ENCODE results near the gene SLC22A7. TPM values are rescaled to one million over a fixed set of nuclear protein-coding genes. Genes with fewer than 3 reads are reported as not detected.
"Not testable (repeated sequence)": the region's sequence is repeated elsewhere in the genome, so short reads cannot be mapped to it uniquely, and the experiment has no call there.

SLC22A7 gene
- total RNA-seq, 1 donor from 2014 or later, result 1.8 TPM

DNA sequence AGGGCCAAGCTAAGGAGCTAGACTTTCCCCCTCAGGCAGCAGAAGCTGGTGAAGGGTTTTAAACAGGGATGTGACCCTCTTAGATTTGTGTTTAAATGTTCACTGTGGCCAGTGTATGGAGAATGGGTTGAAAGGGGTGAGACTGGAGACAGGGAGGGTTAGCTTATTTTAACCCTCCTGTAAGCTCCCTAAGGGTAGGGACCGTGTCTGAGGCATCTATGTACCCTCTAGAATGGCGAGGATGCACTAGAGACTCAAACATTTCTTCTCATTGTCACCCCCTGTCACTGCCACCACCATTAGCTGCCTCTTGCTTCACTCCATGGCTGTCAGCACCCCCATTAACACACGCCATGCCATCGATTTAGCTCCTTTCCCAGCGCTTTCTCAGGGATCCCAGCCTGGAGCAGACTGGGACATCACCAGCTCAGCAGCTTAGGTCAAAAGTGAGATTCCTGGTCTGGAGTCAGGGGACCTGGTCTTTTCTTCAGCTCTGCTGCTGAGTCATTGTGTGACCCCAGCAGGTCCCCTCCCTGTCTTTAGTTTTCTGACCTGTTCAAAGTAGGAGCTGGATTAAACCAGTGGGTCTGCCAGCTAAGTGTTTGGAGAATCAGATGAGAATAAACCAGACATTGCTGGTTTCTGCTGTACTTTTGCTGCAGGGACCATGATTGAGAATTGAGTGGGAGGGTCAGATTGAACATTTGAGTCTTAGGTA lies 1.1 kb upstream of the SLC22A7 start:
- Histone ChIP-seq H3K4me3 (no peak overlapping the region), H3K27me3 (no peaks in the 10 kb centered on the region), H3K9me3 (no peaks in the 10 kb centered on the region), H3K27ac (no peak overlapping the region), H3K4me1 (no peaks in the 10 kb centered on the region), H3K36me3 (no peaks in the 10 kb centered on the region)
- TF ChIP-seq, protein P1, sequence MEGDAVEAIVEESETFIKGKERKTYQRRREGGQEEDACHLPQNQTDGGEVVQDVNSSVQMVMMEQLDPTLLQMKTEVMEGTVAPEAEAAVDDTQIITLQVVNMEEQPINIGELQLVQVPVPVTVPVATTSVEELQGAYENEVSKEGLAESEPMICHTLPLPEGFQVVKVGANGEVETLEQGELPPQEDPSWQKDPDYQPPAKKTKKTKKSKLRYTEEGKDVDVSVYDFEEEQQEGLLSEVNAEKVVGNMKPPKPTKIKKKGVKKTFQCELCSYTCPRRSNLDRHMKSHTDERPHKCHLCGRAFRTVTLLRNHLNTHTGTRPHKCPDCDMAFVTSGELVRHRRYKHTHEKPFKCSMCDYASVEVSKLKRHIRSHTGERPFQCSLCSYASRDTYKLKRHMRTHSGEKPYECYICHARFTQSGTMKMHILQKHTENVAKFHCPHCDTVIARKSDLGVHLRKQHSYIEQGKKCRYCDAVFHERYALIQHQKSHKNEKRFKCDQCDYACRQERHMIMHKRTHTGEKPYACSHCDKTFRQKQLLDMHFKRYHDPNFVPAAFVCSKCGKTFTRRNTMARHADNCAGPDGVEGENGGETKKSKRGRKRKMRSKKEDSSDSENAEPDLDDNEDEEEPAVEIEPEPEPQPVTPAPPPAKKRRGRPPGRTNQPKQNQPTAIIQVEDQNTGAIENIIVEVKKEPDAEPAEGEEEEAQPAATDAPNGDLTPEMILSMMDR (IDR thresholded peaks at IDR 0.05), result no peak
- peak in 1 of 2 donors; percentile 24 for DNase-seq (ENCODE audit: low spot score in 2 of 2)
- intact Hi-C loops (cut with DNase I), result no loop called here

DNA sequence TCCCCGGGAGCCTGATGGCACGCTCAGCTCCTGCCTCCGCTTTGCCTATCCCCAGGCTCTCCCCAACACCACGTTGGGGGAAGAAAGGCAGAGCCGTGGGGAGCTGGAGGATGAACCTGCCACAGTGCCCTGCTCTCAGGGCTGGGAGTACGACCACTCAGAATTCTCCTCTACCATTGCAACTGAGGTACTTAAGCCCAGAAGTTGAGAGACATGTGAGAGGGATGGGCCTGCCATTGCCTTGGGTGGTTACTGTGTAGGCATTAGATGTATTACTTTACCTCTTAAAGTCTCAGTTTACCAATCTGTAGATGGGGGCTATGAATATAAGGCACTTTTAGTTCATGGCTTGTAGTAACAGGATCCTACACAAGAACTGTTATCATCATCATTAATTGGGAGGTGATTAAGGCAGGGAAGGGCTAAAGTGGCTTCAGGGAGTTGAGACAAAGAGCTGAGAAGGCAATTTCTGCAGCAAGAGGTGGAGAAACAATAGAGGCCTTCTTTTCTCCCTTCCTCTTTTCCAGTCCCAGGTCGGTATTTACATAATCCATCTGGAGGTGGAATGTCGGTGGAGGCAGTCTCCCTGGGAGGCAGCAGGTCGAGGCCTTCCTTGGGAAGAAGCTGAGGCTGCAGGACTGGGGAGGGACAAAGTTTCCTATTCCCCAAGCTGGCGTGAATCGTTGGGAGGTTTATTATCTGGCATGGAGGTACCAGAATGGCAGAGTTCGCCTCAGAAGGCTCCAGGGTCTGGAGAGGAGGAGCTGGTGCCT lies 691 bp downstream of the SLC22A7 start:
- no peaks in the 10 kb centered on the region for H3K36me3 ChIP-seq
- no peak overlapping the region for H3K27ac ChIP-seq
- no peaks in the 10 kb centered on the region for H3K27me3 ChIP-seq
- no peaks in the 10 kb centered on the region for H3K4me1 ChIP-seq
- DNase-seq (ENCODE audit: low spot score in 2 of 2), result no peak
- intact Hi-C loops (cut with DNase I), result no loop called here
- H3K4me3 ChIP-seq, result no peak overlapping the region
- TF ChIP-seq, protein P1 (IDR thresholded peaks at IDR 0.05), result no peak
- H3K9me3 ChIP-seq, result no peaks in the 10 kb centered on the region

DNA sequence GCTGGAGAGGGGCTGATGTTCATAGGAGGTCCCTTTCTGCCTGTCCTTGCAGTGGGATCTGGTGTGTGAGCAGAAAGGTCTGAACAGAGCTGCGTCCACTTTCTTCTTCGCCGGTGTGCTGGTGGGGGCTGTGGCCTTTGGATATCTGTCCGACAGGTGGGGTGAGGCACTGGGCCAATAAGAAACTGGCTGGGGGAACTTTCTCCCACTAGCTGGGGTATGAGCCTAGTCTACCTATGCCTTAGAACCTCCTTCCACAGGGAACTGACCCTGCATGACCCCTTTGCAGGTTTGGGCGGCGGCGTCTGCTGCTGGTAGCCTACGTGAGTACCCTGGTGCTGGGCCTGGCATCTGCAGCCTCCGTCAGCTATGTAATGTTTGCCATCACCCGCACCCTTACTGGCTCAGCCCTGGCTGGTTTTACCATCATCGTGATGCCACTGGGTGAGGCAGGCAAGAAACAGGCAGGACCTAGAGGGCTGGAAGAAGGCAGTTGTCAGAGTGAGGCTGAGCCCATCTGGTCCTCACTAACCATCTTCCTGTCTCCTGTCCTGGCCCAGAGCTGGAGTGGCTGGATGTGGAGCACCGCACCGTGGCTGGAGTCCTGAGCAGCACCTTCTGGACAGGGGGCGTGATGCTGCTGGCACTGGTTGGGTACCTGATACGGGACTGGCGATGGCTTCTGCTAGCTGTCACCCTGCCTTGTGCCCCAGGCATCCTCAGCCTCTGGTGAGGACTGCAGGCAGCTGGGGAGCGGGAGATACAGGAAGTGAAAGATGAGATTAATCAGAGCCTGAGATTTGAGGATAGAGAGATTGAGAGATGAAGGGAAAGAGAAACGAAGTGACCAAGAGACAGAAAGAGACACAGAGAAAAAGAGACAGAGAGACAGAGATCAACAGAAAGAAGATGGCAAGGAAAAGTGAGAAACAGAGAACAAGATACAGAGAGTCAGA lies 1.6 kb downstream of the SLC22A7 start:
- DNase-seq (ENCODE audit: low spot score in 2 of 2), result peak in 1 of 2 donors; percentile 56
- intact Hi-C loops (cut with DNase I), result no loop called here

DNA sequence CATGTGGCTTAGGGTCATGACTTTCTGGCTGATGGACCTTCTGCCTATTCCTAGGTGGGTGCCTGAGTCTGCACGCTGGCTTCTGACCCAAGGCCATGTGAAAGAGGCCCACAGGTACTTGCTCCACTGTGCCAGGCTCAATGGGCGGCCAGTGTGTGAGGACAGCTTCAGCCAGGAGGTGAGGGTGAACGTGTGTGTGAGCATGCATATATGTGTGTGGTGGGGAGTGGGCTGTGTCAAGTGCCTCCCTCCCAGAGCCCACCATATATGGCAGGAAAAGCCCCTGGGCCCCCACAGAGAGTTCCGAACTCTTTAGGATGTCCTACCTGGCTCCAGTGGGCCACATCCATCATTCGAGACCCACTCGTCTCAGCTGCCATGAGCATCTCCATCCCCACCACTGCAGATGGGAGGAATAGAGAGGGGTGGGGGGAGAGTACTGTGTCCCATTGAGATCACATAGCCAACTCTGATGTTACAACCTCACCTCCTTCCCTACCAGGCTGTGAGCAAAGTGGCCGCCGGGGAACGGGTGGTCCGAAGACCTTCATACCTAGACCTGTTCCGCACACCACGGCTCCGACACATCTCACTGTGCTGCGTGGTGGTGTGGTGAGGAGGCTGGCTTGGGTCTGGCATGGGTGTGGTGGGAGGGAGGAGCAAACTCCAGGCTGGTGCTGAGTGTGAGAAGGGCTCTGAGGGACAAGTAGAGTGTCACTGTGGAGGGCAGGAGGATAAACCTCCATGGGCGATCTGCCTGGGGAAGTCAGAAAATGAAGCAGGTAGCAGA lies 3.2 kb downstream of the SLC22A7 start:
- intact Hi-C loops (cut with DNase I), result no loop called here
- Histone ChIP-seq H3K36me3 (no peaks in the 10 kb centered on the region), H3K27me3 (no peaks in the 10 kb centered on the region), H3K27ac (no peak overlapping the region), H3K4me3 (no peak overlapping the region), H3K9me3 (no peaks in the 10 kb centered on the region), H3K4me1 (no peaks in the 10 kb centered on the region)
- peak in 1 of 2 donors; percentile 53 for DNase-seq (ENCODE audit: low spot score in 2 of 2)
- TF ChIP-seq, protein P1 (IDR thresholded peaks at IDR 0.05), result no peak

More for the DNA sequence above, 1.6 kb downstream of the SLC22A7 start:
- Histone ChIP-seq H3K27ac (no peak overlapping the region), H3K4me3 (no peak overlapping the region), H3K36me3 (no peaks in the 10 kb centered on the region), H3K4me1 (no peaks in the 10 kb centered on the region), H3K9me3 (no peaks in the 10 kb centered on the region), H3K27me3 (no peaks in the 10 kb centered on the region)
- TF ChIP-seq, protein P1 (IDR thresholded peaks at IDR 0.05), result no peak

DNA sequence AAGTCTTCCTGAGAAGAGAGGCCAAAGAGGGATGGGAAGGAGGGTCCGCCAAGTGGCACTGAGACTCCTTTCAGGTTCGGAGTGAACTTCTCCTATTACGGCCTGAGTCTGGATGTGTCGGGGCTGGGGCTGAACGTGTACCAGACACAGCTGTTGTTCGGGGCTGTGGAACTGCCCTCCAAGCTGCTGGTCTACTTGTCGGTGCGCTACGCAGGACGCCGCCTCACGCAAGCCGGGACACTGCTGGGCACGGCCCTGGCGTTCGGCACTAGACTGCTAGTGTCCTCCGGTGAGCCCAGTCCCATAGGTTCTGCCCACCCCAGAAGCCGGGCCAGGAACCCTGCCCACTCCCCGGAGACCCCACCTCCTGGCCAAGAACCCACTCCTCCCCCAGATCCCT lies 4.1 kb downstream of the SLC22A7 start:
- TF ChIP-seq, protein P1 (IDR thresholded peaks at IDR 0.05), result no peak
- H3K27me3 ChIP-seq, result no peaks in the 10 kb centered on the region
- H3K9me3 ChIP-seq, result no peaks in the 10 kb centered on the region
- DNase-seq (ENCODE audit: low spot score in 2 of 2), result peak in 1 of 2 donors; percentile 37
- no peak overlapping the region for H3K27ac ChIP-seq
- no peaks in the 10 kb centered on the region for H3K36me3 ChIP-seq
- H3K4me3 ChIP-seq, result no peak overlapping the region
- intact Hi-C loops (cut with DNase I), result no loop called here
- H3K4me1 ChIP-seq, result no peaks in the 10 kb centered on the region

DNA sequence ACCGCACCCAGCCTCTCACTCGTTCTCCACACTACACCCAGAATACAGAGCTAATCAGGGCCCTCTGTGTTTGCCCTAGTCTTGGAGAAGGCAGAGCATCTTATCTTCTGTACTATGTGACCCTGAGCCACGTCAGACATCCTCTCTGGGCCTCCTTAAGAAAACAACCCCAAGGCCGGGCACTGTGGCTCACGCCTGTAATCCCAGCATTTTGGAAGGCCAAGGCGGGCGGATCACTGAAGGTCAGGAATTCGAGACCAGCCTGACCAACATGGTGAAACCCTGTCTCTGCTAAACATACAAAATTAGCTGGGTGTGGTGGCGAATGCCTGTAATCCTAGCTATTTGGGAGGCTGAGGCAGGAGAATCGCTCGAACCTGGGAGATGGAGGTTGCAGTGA lies 4.9 kb downstream of the SLC22A7 start:
- H3K4me3 ChIP-seq; H3K4me1 ChIP-seq; H3K27me3 ChIP-seq; H3K9me3 ChIP-seq; intact Hi-C loops (cut with DNase I); H3K27ac ChIP-seq; H3K36me3 ChIP-seq: not testable (repeated sequence)
- peak in 1 of 2 donors; percentile 49 for DNase-seq (ENCODE audit: low spot score in 2 of 2)

Measured in ascending aorta (tissue), 2 donors.